NCI-H146 treated with DMSO at 0.1 percent for 48 hours (cell line): ENCODE data around the gene NEK2.
"Not testable (repeated sequence)": the region's sequence is repeated elsewhere in the genome, so short reads cannot be mapped to it uniquely, and the experiment has no call there.

Experiments used
- DNase-seq: peaks from one replicate; lab custom pipeline; 2025; ENCODE audit not compliant: unreplicated experiment; lab: John Stamatoyannopoulos, UW

The NEK2 gene

GRCh38 chr1:211695135-211695816 is 19.9 kb upstream of the NEK2 start:
- no peak for DNase-seq

- DNase-seq = not testable (repeated sequence)
Observed at GRCh38 chr1:211693911-211694310, 18.5 kb upstream of the NEK2 start.

GRCh38 chr1:211688421-211688820 is 13.0 kb upstream of the NEK2 start:
- DNase-seq = no peak

GRCh38 chr1:211687462-211688215 is 12.2 kb upstream of the NEK2 start:
- DNase-seq = no peak

- DNase-seq = no peak
Observed at GRCh38 chr1:211685823-211686222, 10.4 kb upstream of the NEK2 start.

- no peak for DNase-seq
Observed at GRCh38 chr1:211684791-211685190, 9.4 kb upstream of the NEK2 start.

- no peak for DNase-seq
Observed at GRCh38 chr1:211684331-211684730, 8.9 kb upstream of the NEK2 start.

GRCh38 chr1:211683396-211684297 is 8.2 kb upstream of the NEK2 start:
- no peak for DNase-seq

- DNase-seq = not testable (repeated sequence)
Observed at GRCh38 chr1:211682186-211682585, 6.8 kb upstream of the NEK2 start.

GRCh38 chr1:211680752-211681327 is 5.4 kb upstream of the NEK2 start:
- peak; percentile 84 for DNase-seq

- no peak for DNase-seq
Observed at GRCh38 chr1:211677659-211678058, 2.2 kb upstream of the NEK2 start.

GRCh38 chr1:211676761-211677160 is 1.3 kb upstream of the NEK2 start:
- no peak for DNase-seq

GRCh38 chr1:211676106-211676583 is 724 bp upstream of the NEK2 start:
- DNase-seq = no peak

GRCh38 chr1:211667065-211667617 is 8.3 kb downstream of the NEK2 start:
- no peak for DNase-seq

GRCh38 chr1:211660718-211661222 is 14.7 kb downstream of the NEK2 start:
- DNase-seq = no peak

- DNase-seq = no peak
Observed at GRCh38 chr1:211656728-211657127, 18.7 kb downstream of the NEK2 start.

GRCh38 chr1:211654838-211655787 is 20.3 kb downstream of the NEK2 start:
- peak; percentile 46 for DNase-seq

- no peak for DNase-seq
Observed at GRCh38 chr1:211653959-211654496, 21.4 kb downstream of the NEK2 start.

- DNase-seq = no peak
Observed at GRCh38 chr1:211653293-211653692, 22.1 kb downstream of the NEK2 start.
